ENCODE results near the gene ERN1. TPM values are rescaled to one million over a fixed set of nuclear protein-coding genes. Genes with fewer than 3 reads are reported as not detected.

ERN1 gene
- total and polyA plus RNA-seq, 2 of the 13 experiments (the other 11 are each of a cell fraction or from before 2014, with no cell fraction given), result 6.0 to 12.7 TPM

DNA sequence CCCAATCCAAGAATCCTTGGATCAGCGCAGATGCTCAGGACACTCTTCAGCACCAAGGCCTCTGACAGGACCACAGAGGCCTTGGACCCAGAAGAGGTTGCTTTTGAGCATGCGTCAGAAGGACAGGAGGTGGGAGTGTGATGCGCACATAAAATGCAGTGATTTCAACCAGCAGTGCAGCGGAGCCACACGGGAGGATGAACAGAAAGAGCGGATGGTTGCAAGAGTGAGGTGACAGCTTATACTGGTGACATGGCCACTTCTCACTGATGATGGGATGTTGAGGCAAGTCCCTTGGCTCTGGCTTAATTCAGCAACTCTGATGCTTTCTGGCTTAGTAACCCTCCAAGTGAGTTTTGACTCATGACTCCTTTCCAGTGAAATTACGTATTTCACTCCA is 25.2 kb upstream of the ERN1 start (continued):
- no peak for TF ChIP-seq MIER3 (CRISPR knock-in tag; IDR thresholded peaks at IDR 0.05; ENCODE audit: borderline replicate concordance)
- 0 out of 2 replicates have a peak, but pooled peaks have one; percentile 7 for TF ChIP-seq ZSCAN21 (CRISPR knock-in tag; IDR thresholded peaks at IDR 0.05; ENCODE audit: borderline replicate concordance)
- 0 out of 2 replicates have a peak, but pooled peaks have one; percentile 28 for TF ChIP-seq ZBTB21 (CRISPR knock-in tag; IDR thresholded peaks at IDR 0.05)
- TF ChIP-seq POLR2A (IDR thresholded peaks at IDR 0.05; ENCODE audit: insufficient read depth in 1 of 2, low read depth in 2 of 2, low read length in 2 of 2), result no peak
- TF ChIP-seq, protein P1, sequence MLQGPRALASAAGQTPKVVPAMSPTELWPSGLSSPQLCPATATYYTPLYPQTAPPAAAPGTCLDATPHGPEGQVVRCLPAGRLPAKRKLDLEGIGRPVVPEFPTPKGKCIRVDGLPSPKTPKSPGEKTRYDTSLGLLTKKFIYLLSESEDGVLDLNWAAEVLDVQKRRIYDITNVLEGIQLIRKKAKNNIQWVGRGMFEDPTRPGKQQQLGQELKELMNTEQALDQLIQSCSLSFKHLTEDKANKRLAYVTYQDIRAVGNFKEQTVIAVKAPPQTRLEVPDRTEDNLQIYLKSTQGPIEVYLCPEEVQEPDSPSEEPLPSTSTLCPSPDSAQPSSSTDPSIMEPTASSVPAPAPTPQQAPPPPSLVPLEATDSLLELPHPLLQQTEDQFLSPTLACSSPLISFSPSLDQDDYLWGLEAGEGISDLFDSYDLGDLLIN (CRISPR knock-in tag; IDR thresholded peaks at IDR 0.05; ENCODE audit: borderline replicate concordance), result no peak
- 0 out of 2 replicates have a peak, but pooled peaks have one; percentile 14 for TF ChIP-seq MXD4 (CRISPR knock-in tag; IDR thresholded peaks at IDR 0.05)
- no peak for TF ChIP-seq NCOR1 (IDR thresholded peaks at IDR 0.05; ENCODE audit: borderline replicate concordance, low read length)
- TF ChIP-seq NFKB2 (CRISPR knock-in tag; IDR thresholded peaks at IDR 0.05; ENCODE audit: borderline replicate concordance), result no peak
- no peak for TF ChIP-seq PAF1 (CRISPR knock-in tag; IDR thresholded peaks at IDR 0.05)
- no peak for TF ChIP-seq ZNF343 (CRISPR knock-in tag; IDR thresholded peaks at IDR 0.05)
- TF ChIP-seq SNAPC4 (CRISPR knock-in tag; IDR thresholded peaks at IDR 0.05), result no peak
- no peak for TF ChIP-seq ZNF549 (CRISPR knock-in tag; IDR thresholded peaks at IDR 0.05)
- no peak for TF ChIP-seq MAX (IDR thresholded peaks at IDR 0.05)
- no peak for TF ChIP-seq HDAC1 (CRISPR knock-in tag; IDR thresholded peaks at IDR 0.05)
- TF ChIP-seq TEAD3 (CRISPR knock-in tag; optimal IDR thresholded peaks at IDR 0.05; ENCODE audit: borderline replicate concordance), result peak; percentile 25
- TF ChIP-seq MEF2D (CRISPR knock-in tag; IDR thresholded peaks at IDR 0.05), result no peak
- no peak for TF ChIP-seq HNF4A (CRISPR knock-in tag; IDR thresholded peaks at IDR 0.05)
- TF ChIP-seq TRIM24 (CRISPR knock-in tag; IDR thresholded peaks at IDR 0.05), result no peak

Data from HepG2 (cell line).